SK-N-SH treated with all-trans-retinoic acid at 6 μM for 48 hours (cell line): ENCODE measurements around the gene ARL5A.

ENCODE experiments used
- ARNTL ChIP-seq: fragments of 450-650 bp; formaldehyde crosslinking; IDR thresholded peaks from 2 replicates; pipeline ENCODE4 v1.5.0; 2020; ENCODE audit warnings: low read depth, mild to moderate bottlenecking, moderate library complexity, borderline replicate concordance
- BACH2 ChIP-seq: fragments of 250-450 bp; sonication (Bioruptor Pico); IDR thresholded peaks from 2 replicates; pipeline ENCODE4 v1.9.0; 2021; ENCODE audit warnings: mild to moderate bottlenecking, borderline replicate concordance
- GLIS3 ChIP-seq: fragments of 250-450 bp; sonication (Bioruptor Pico); IDR thresholded peaks from 2 replicates; pipeline ENCODE4 v1.5.0; 2020; ENCODE audit warnings: mild to moderate bottlenecking, moderate library complexity
- OSR1 ChIP-seq: fragments of 250-450 bp; sonication (Bioruptor Pico); IDR thresholded peaks from 2 replicates; pipeline ENCODE4 v1.8.0; 2022; ENCODE audit warnings: moderate library complexity, mild to moderate bottlenecking, inconsistent platforms
- PATZ1 ChIP-seq: fragments of 250-450 bp; sonication (Bioruptor Pico); IDR thresholded peaks from 2 replicates; pipeline ENCODE4 v1.8.0; 2020; ENCODE audit warnings: mild to moderate bottlenecking, moderate library complexity, borderline replicate concordance
- PPARA ChIP-seq: fragments of 250-450 bp; sonication (Bioruptor Pico); IDR thresholded peaks from 2 replicates; pipeline ENCODE4 v1.5.0; 2020; ENCODE audit warnings: mild to moderate bottlenecking, borderline replicate concordance
- RARB ChIP-seq: fragments of 250-450 bp; sonication (Bioruptor Pico); IDR thresholded peaks from 2 replicates; pipeline ENCODE4 v1.8.0; 2021; ENCODE audit warnings: mild to moderate bottlenecking, moderate library complexity
- TCF4 ChIP-seq: fragments of 250-450 bp; sonication (Bioruptor Pico); IDR thresholded peaks from 2 replicates; pipeline ENCODE4 v1.8.0; 2021; ENCODE audit warnings: mild to moderate bottlenecking, moderate library complexity, borderline replicate concordance
- TOX ChIP-seq: fragments of 250-450 bp; sonication (Bioruptor Pico); IDR thresholded peaks from 2 replicates; pipeline ENCODE4 v1.8.0; 2021; ENCODE audit warnings: mild to moderate bottlenecking, moderate library complexity, borderline replicate concordance
- TSHZ2 ChIP-seq: fragments of 250-450 bp; sonication (Bioruptor Pico); IDR thresholded peaks from 2 replicates; pipeline ENCODE4 v1.5.0; 2020; ENCODE audit warnings: mild to moderate bottlenecking, moderate library complexity
- ZFP3 ChIP-seq: fragments of 250-450 bp; sonication (Bioruptor Pico); IDR thresholded peaks from 2 replicates; pipeline ENCODE4 v1.5.0; 2020; ENCODE audit warnings: mild to moderate bottlenecking, moderate library complexity
- ZFP30 ChIP-seq: fragments of 450-650 bp; formaldehyde crosslinking; IDR thresholded peaks from 2 replicates; pipeline ENCODE4 v1.5.0; 2022; ENCODE audit warnings: mild to moderate bottlenecking, moderate library complexity
- TF ChIP-seq, protein P1 (sequence below): fragments of 250-450 bp; sonication (Bioruptor Pico); IDR thresholded peaks from 2 replicates; pipeline ENCODE4 v1.5.1; 2020; ENCODE audit warnings: low read depth, mild to moderate bottlenecking, moderate library complexity

GRCh38 chr2:151842830-151843690 lies 14.8 kb upstream of the ARL5A start:
- TF ChIP-seq BACH2 (CRISPR knock-in tag) (no peak), ZFP30 (CRISPR knock-in tag) (no peak), PATZ1 (CRISPR knock-in tag) (no peak), RARB (CRISPR knock-in tag) (no peak), GLIS3 (CRISPR knock-in tag) (no peak), ZFP3 (CRISPR knock-in tag) (no peak), ARNTL (CRISPR knock-in tag) (no peak), TSHZ2 (CRISPR knock-in tag) (no peak), OSR1 (CRISPR knock-in tag) (no peak), TOX (CRISPR knock-in tag) (no peak), TCF4 (no peak), PPARA (CRISPR knock-in tag) (no peak)
- TF ChIP-seq, protein P1, sequence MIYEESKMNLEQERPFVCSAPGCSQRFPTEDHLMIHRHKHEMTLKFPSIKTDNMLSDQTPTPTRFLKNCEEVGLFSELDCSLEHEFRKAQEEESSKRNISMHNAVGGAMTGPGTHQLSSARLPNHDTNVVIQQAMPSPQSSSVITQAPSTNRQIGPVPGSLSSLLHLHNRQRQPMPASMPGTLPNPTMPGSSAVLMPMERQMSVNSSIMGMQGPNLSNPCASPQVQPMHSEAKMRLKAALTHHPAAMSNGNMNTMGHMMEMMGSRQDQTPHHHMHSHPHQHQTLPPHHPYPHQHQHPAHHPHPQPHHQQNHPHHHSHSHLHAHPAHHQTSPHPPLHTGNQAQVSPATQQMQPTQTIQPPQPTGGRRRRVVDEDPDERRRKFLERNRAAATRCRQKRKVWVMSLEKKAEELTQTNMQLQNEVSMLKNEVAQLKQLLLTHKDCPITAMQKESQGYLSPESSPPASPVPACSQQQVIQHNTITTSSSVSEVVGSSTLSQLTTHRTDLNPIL = no peak
